NCI-H1436 (cell line): ENCODE results near the gene TAAR8.
"Not testable (repeated sequence)": the region's sequence is repeated elsewhere in the genome, so short reads cannot be mapped to it uniquely, and the experiment has no call there.

Source experiments
- DNase-seq: peaks from one replicate; lab custom pipeline; 2025; lab: John Stamatoyannopoulos, UW

TAAR8 gene

GRCh38 chr6:132548746-132549463 is 3.6 kb upstream of the TAAR8 start:
- DNase-seq: no peak

- DNase-seq: no peak
Measured at GRCh38 chr6:132551214-132551613, 1.3 kb upstream of the TAAR8 start.

GRCh38 chr6:132560087-132560486 is 7.6 kb downstream of the TAAR8 start:
- DNase-seq: not testable (repeated sequence)

- no peak for DNase-seq
Measured at GRCh38 chr6:132566404-132566803, 13.9 kb downstream of the TAAR8 start.

GRCh38 chr6:132567566-132567965 is 15.1 kb downstream of the TAAR8 start:
- no peak for DNase-seq

- no peak for DNase-seq
Measured at GRCh38 chr6:132568611-132569010, 16.1 kb downstream of the TAAR8 start.

GRCh38 chr6:132569170-132569569 is 16.7 kb downstream of the TAAR8 start:
- no peak for DNase-seq

- DNase-seq: no peak
Measured at GRCh38 chr6:132570221-132570777, 17.8 kb downstream of the TAAR8 start, which contains the start of gene TAAR6. TAAR6 (plus strand) TSS chr6:132570322; CDS start chr6:132570322, 0 bp downstream.

- DNase-seq: no peak
Measured at GRCh38 chr6:132571774-132572173, 19.3 kb downstream of the TAAR8 start.

GRCh38 chr6:132584698-132585097 is 32.2 kb downstream of the TAAR8 start:
- no peak for DNase-seq

GRCh38 chr6:132587424-132587823 is 35.0 kb downstream of the TAAR8 start:
- DNase-seq: no peak

GRCh38 chr6:132589454-132589853 is 37.0 kb downstream of the TAAR8 start, which contains the start of gene TAAR5:
TAAR5 (minus strand) TSS chr6:132589741; CDS start chr6:132589686, 55 bp downstream.
- DNase-seq: no peak

GRCh38 chr6:132590362-132590761 is 37.9 kb downstream of the TAAR8 start:
- DNase-seq: no peak

GRCh38 chr6:132592855-132593254 is 40.4 kb downstream of the TAAR8 start:
- DNase-seq: no peak

- no peak for DNase-seq
Measured at GRCh38 chr6:132596201-132596600, 43.7 kb downstream of the TAAR8 start.

GRCh38 chr6:132598473-132598872 is 46.0 kb downstream of the TAAR8 start:
- DNase-seq: no peak

- DNase-seq: not testable (repeated sequence)
Measured at GRCh38 chr6:132600900-132601299, 48.4 kb downstream of the TAAR8 start.
